HG02981 (cell line): Measurements from ENCODE around the gene UNC13D.

Experiments used
- ATAC-seq: cut with Tn5 transposase; IDR thresholded peaks from one replicate; pipeline ENCODE4 v1.9.1; 2021; ENCODE audit warnings: mild to moderate bottlenecking, moderate library complexity; ENCODE audit not compliant: unreplicated experiment

Gene UNC13D

GRCh38 chr17:75835654-75835987 is 8.6 kb downstream of the UNC13D start:
- no peak for ATAC-seq

- ATAC-seq: no peak
Measured at GRCh38 chr17:75834928-75835653, 9.1 kb downstream of the UNC13D start.

GRCh38 chr17:75834279-75834920 is 9.8 kb downstream of the UNC13D start:
- no peak for ATAC-seq

DNA sequence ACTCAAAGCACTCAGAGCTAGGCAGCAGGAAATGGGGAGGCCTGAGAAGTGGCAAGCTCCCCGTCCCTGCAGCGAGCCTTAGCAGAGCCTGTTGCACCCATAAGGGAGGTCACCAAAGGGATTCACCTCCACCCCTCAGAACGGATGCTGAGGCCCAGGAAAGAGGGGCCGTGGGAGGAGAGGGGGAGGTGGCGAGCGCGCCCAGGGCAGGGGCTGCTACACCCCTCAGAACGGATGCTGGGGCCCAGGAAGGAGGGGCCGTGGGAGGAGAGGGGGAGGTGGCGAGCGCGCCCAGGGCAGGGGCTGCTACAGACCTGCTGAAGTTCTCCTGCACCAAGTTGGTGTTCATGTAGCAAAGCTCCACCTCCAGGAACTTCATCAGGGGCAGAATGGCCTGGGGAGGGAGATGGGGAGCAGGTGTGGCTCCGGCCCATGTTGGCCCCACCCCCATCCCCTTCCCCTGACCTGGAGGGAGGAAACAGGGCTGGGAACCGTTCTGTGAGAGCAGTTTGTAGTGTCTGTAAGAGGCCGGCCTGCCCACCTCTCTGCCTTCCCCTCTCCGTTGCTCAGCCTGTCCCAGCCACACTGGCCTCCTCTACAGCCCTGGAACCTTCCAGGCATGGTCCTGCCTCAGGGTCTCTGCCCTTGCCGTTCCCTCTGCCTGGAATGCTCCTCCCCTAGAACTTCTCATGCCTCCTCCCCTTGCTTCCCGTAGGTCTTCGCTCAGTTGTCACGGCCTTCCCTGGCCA is 11.4 kb downstream of the UNC13D start:
- ATAC-seq: no peak

DNA sequence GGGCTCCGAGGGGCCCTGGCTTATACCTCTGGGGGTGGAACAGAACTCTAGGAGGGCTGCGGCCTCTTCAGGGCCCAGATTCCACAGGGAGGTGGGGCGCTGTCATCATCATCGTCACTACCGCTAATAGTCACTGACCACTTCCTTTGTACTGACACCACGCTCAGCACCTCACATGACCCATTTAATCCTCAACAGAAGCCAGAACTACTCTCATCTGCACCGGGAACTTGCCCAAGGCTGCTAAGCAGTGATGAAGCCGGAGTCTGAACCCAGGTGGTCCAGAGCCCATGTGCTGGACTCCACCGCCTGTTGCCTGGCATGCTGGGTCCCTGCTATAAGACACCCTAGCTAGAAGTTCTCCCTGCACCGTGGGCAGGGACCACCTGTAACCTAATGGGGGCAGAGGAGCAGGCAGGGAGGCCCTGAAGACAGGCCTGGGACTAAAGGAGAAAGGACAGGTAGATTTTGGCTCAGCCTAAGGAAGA is 12.0 kb downstream of the UNC13D start:
- ATAC-seq: no peak

DNA sequence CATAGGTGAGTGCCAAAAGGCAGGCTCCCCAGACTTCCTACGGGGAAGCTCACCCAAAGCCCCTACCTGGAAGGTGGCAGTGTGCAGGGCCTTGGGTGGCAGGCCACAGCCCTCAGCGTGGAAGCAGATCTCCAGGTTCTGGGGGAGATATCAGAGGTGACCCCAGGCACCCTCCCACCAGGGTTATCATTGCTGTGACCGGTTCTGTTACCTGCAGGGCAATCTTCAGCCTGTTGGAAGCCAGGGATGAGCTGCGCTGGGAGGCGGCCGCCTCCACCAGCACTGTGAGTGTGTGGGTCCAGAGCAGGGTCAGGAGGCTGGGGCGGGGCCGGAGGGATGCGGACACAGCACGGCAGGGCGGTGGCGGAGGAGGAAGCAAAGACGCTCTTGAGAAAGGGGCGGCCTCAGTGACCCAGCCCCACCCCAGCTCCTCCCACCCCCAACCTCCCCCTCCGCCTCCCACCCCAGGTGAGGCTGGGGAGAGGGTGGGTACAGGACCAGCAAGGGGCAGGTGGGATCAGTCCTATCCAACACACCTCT is 13.1 kb downstream of the UNC13D start:
- ATAC-seq: no peak

GRCh38 chr17:75830164-75831031 is 13.8 kb downstream of the UNC13D start:
- no peak for ATAC-seq

DNA sequence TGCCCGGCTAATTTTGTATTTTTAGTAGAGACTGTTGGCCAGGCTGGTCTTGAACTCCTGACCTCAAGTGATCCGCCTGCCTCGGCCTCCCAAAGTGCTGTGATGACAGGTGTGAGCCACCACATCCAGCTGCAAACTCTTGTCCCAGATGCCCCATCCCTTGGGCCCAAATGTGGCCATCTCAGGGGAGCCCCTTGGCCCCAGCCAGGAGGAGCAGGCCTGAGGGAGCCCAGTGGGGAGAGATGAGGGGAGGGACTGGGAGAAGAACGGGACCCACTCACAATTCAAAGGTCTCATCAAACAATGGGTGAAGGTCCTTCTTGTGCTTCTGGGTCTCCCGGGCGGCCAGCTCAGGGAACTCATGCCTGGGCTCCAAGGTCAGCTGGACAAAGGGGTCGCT is 14.5 kb downstream of the UNC13D start:
- ATAC-seq: no peak

- no peak for ATAC-seq
Measured at GRCh38 chr17:75828741-75829140, 15.5 kb downstream of the UNC13D start.

- no peak for ATAC-seq
Measured at GRCh38 chr17:75828076-75828400, 16.2 kb downstream of the UNC13D start.

DNA sequence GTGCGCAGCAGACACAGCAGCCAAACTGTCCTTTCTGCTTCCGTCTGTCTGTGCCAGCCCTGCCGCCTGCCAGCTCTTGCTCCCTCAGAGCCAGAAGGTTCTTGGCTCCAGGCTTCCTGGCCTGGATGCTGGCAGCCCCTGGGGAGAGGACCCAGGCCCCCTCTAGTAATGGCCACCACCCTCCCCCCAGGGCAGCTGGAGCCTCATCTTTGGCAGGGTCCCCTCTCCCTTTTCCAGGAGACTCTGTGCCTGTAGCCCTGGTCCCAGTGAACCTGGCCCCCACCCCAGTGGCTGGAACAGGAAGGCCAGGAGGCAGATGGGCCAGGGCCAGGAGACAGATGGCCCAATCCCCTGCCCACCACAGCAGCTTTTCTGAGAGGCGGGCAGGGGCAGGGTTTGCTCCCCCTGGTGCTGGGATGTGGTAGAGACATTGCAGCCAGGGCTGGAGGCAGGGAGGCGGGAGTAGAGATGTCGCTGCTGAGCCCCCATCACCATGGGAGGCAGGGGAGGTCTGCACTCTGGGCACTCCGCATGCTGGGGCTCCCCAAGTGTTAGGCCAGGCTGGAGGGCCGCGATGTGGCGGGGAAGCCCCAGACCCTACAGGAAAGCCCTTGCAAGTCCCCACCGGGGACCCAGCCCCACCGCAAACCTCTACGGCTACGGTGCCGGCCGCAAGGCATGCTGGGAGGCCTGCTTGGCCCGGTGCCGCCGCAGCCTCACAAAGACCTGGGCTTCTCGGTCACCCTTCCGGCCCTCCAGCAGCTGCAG is 16.7 kb downstream of the UNC13D start:
- ATAC-seq: peak; percentile 45

- ATAC-seq: no peak
Measured at GRCh38 chr17:75826561-75827307, 17.5 kb downstream of the UNC13D start.

- ATAC-seq: no peak
Measured at GRCh38 chr17:75825748-75826370, 18.3 kb downstream of the UNC13D start.

GRCh38 chr17:75825149-75825552 is 19.1 kb downstream of the UNC13D start:
- ATAC-seq: no peak

GRCh38 chr17:75824666-75825065 is 19.5 kb downstream of the UNC13D start:
- no peak for ATAC-seq

DNA sequence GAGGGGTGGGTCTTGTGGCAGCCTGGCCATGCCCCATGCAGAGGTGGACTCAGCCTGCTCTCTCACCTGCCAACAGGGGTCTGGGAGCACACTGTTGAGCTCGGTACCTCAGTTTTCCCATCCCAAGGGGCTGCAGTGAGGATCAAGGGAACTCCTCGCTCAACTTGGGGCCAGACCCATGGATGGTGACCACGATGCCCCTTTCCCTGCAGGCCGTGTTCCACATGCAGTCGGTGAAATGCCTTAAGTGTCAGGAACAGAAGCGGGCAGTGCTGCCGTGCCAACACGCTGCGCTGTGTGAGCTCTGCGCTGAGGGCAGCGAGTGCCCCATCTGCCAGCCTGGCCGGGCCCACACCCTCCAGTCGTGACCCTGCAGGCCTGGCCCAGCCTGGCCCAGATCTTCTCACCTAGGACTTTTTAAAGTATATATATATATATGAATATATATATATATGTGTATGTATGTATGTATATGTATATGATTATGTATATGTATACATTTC is 20.1 kb downstream of the UNC13D start:
- no peak for ATAC-seq

- no peak for ATAC-seq
Measured at GRCh38 chr17:75823257-75824041, 20.8 kb downstream of the UNC13D start.

DNA sequence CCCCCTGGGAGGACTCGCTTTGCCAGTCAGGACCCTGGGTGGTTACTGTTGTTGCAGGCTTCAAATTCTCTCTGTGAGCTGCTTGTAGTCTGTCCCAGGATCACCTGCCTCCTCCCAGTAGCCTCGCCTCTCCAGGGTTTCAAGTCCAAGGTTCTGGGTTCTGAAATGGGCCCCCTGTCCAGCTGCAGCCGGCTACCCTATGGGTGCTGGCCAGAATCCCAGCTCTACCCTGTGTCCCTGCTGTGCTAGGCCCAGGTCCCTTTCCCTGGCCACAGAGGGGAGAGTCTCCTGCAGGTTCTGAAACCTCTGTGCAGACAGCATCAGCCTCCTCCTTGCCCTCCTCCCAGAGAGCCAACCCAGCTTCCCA is 21.4 kb downstream of the UNC13D start:
- no peak for ATAC-seq
